HepG2 (cell line): Measurements from ENCODE around the gene CHMP1A. TPM values are rescaled to one million over a fixed set of nuclear protein-coding genes. Genes with fewer than 3 reads are reported as not detected.
"Not testable (repeated sequence)": the region's sequence is repeated elsewhere in the genome, so short reads cannot be mapped to it uniquely, and the experiment has no call there.

Source experiments
- ATAC-seq: fragments of 200-7000 bp; cut with Tn5 transposase; 3 replicates; pipeline ENCODE4 v1.9.1; 2020; ENCODE audit warnings: mild to moderate bottlenecking, moderate library complexity
- BruUV-seq: library from RNA; stranded (reverse); fragments of 400-500 nt; replicated peaks from 2 replicates; lab custom pipeline; 2021; lab: Mats Ljungman, UMichigan
- CTCF ChIA-PET: fragments of 300-600 bp; formaldehyde crosslinking; extraction: SDS; loops from one replicate; lab custom pipeline; 2021; ENCODE audit warnings: low total read pairs, inconsistent platforms, low intra/inter-chr PET ratio; lab: Yijun Ruan, JAX
- POLR2A ChIA-PET: fragments of 350-600 bp; sonication (Branson Sonifier 250); formaldehyde crosslinking; loops from one replicate; lab custom pipeline; 2020; ENCODE audit warnings: antibody characterized with exemption, inconsistent platforms; lab: Yijun Ruan, JAX
- DNase-seq: peaks from one replicate; pipeline ENCODE4 v3.0.0-alpha.2; 2015; ENCODE audit warnings: low spot score
- FAIRE-seq: peaks from 3 replicates; lab custom pipeline; 2011; peaks lifted over from hg19 to GRCh38; lab: Jason Lieb, UNC
- H2AFZ ChIP-seq: one replicate; pipeline ENCODE4 v1.6.1; 2011; ENCODE audit warnings: low read length, inconsistent platforms
- H3K27ac ChIP-seq: fragments of 300-600 bp; 3 replicates; pipeline ENCODE4 v1.8.0; 2011; ENCODE audit warnings: mixed run types, mild to moderate bottlenecking, mixed read lengths, low read length, inconsistent platforms; ENCODE audit not compliant: insufficient read depth; ENCODE audit errors: extremely low read length
- H3K27me3 ChIP-seq, 2 experiments: fragments of 200-600 bp in 1 of 2; 2 replicates in 1 of 2; 3 replicates in 1 of 2; pipeline versions ENCODE4 v1.6.0 to v1.8.0; 2011; ENCODE audit warnings: low read length in 2 of 2, mild to moderate bottlenecking in 2 of 2, moderate library complexity in 2 of 2, inconsistent platforms in 1 of 2; ENCODE audit not compliant: insufficient read depth in 2 of 2, control insufficient read depth in 1 of 2
- H3K36me3 ChIP-seq, 2 experiments: fragments of 200-600 bp in 1 of 2; replicated peaks in 1 of 2; 2 replicates in 1 of 2; 3 replicates in 1 of 2; pipeline versions ENCODE4 v1.5.1 to v1.8.0; 2011; ENCODE audit warnings: low read length in 2 of 2, inconsistent platforms in 1 of 2; ENCODE audit not compliant: insufficient read depth in 2 of 2, control insufficient read depth in 1 of 2
- H3K4me1 ChIP-seq: 2 replicates; pipeline ENCODE4 v1.5.1; 2012; ENCODE audit warnings: low read length, inconsistent platforms; ENCODE audit not compliant: insufficient read depth
- H3K4me2 ChIP-seq: 2 replicates; pipeline ENCODE4 v1.6.0; 2011; ENCODE audit warnings: low read depth, low read length, inconsistent platforms
- H3K4me3 ChIP-seq, 3 experiments: fragments of 200-600 bp in 1 of 3; sonication (generic), shearing (Covaris generic) in 1 of 3; replicated peaks in 1 of 3; 2 replicates each; pipeline ENCODE4 v1.5.1; 2011 to 2016; ENCODE audit warnings: low read length in 3 of 3, inconsistent platforms in 2 of 3, low read depth in 2 of 3, mild to moderate bottlenecking in 2 of 3, control low read depth in 1 of 3, mixed read lengths in 1 of 3; ENCODE audit not compliant: insufficient read depth in 1 of 3
- H3K79me2 ChIP-seq: one replicate; pipeline ENCODE4 v1.6.1; 2011; ENCODE audit warnings: low read length, inconsistent platforms; ENCODE audit not compliant: insufficient read depth
- H3K9ac ChIP-seq: 2 replicates; pipeline ENCODE4 v1.6.0; 2011; ENCODE audit warnings: mild to moderate bottlenecking, low read depth, low read length, inconsistent platforms; ENCODE audit not compliant: insufficient read depth
- H3K9me3 ChIP-seq: 2 replicates; pipeline ENCODE4 v1.5.1; 2012; ENCODE audit warnings: mild to moderate bottlenecking, low read length
- H4K20me1 ChIP-seq: 2 replicates; pipeline ENCODE4 v1.6.0; 2011; ENCODE audit warnings: inconsistent platforms, mild to moderate bottlenecking, low read length, moderate library complexity; ENCODE audit not compliant: insufficient read depth
- SKIL ChIP-seq: sonication (generic); formaldehyde crosslinking; IDR thresholded peaks from 2 replicates; pipeline ENCODE4 v1.8.0; 2022; ENCODE audit warnings: missing genetic modification reagents, mild to moderate bottlenecking, moderate library complexity, borderline replicate concordance
- WGBS: methylation state at CpG from one replicate; pipeline ENCODE4 v1.1.6; 2017; ENCODE audit warnings: low lambda C conversion rate; 5-methylcytosine and 5-hydroxymethylcytosine counted together
- in situ Hi-C: cut with HindIII; loops from 2 replicates; pipeline ENCODE4 v1.10.0; 2017; ENCODE audit warnings: low pct_unique_long_range_greater_than_20kb; ENCODE audit not compliant: extremely low pct_ligation_motif_present
- intact Hi-C: fragments of 100-400 bp; cut with micrococcal nuclease; formaldehyde crosslinking; loops from one replicate; pipeline ENCODE4 v1.10.0; 2022; ENCODE audit not compliant: unreplicated experiment
- polyA plus RNA-seq, 8 experiments: library from polyadenylated mRNA; depleted of rRNA in 3 of 8; stranded (reverse) in 7 of 8; unstranded in 1 of 8; fragments of >200 nt; fragmentation: Illumina TruSeq in 4 of 8; extraction: Trizol in 4 of 8; gene quantifications; 2 replicates each; pipeline versions ENCODE4 v1.2.1 to v1.2.3, GENCODE V29; 2011 to 2016; ENCODE audit warnings: low read depth in 4 of 8, missing spikeins in 1 of 8, mixed read lengths in 1 of 8; ENCODE audit not compliant: insufficient read depth in 1 of 8
- total RNA-seq, 5 experiments: library from RNA; depleted of rRNA; stranded (reverse); fragments of >200 nt; fragmentation: Illumina TruSeq; extraction: Trizol; gene quantifications; 2 replicates each; pipeline ENCODE4 v1.2.3, GENCODE V29; 2016; ENCODE audit warnings: low read depth in 1 of 5

CHMP1A gene
- total and polyA plus RNA-seq, 2 of the 13 experiments (the other 11 are each of a cell fraction or from before 2014, with no cell fraction given): 69.4 to 73.3 TPM

GRCh38 chr16:89672177-89672941, 14.9 kb upstream of the CHMP1A start (continued):
- TF ChIP-seq SKIL: no peak

GRCh38 chr16:89671565-89671964, 14.1 kb upstream of the CHMP1A start:
- DNase-seq, H3K79me2 ChIP-seq, H3K4me2 ChIP-seq, H3K27ac ChIP-seq, CTCF ChIA-PET, FAIRE-seq, H3K9me3 ChIP-seq, ATAC-seq, H2AFZ ChIP-seq, H3K27me3 ChIP-seq, H3K4me3 ChIP-seq, BruUV-seq, H3K9ac ChIP-seq, H3K36me3 ChIP-seq, H4K20me1 ChIP-seq, in situ Hi-C loops: not testable (repeated sequence)
- H3K4me1 ChIP-seq: peaks cover 26% of the 10 kb centered on the region
- intact Hi-C loops: loop anchor here (2.0 kb wide), 1 partner anchor 15 kb away; the partner anchor contains the start of gene CDK10
- POLR2A ChIA-PET: interaction anchor here (0.6 to 1.6 kb wide), 3 partner anchors 12 to 250 kb away, joined by 3 to 8 read pairs (median 4); no protein-coding TSS in a partner anchor
- 89% methylated on average over 4 of the region's 4 CpGs for WGBS
